ENCODE results near the gene SLC25A10. TPM values are rescaled to one million over a fixed set of nuclear protein-coding genes. Genes with fewer than 3 reads are reported as not detected.

SLC25A10 gene
- total RNA-seq, 1 experiment from 2014 or later: 117 TPM

GRCh38 chr17:81696218-81696941 is 15.7 kb upstream of the SLC25A10 start:
- Histone ChIP-seq H3K4me2 (ENCODE audit: low read length) (no peak overlapping the region), H3K4me1 (ENCODE audit: insufficient read depth, low read length) (peaks cover 8% of the 10 kb centered on the region), H3K36me3 (ENCODE audit: low read depth, low read length) (peaks cover 72% of the 10 kb centered on the region), H3K9me2 (replicated peaks; ENCODE audit: low read length) (no peaks in the 10 kb centered on the region), H4K20me1 (ENCODE audit: low read length) (peaks cover 5% of the 10 kb centered on the region; the same call in 1 of the 2 replicates), H3K27me3 (ENCODE audit: low read length) (no peaks in the 10 kb centered on the region), H2AFZ (ENCODE audit: low read length) (no peak overlapping the region), H3K79me2 (ENCODE audit: low read length) (peaks cover 50% of the 10 kb centered on the region), H3K9me3 (ENCODE audit: low read length) (no peaks in the 10 kb centered on the region), H3K4me3 (ENCODE audit: low read length) (no peak overlapping the region), H3F3A (ENCODE audit: low read length, unreplicated experiment) (peaks cover 3% of the 10 kb centered on the region), H3K9ac (ENCODE audit: low read length) (no peak overlapping the region), H3K27ac (ENCODE audit: low read length) (no peak overlapping the region)
- no peak for ATAC-seq
- DNase-seq: no peak
- CTCF ChIA-PET: no interaction called here
- POLR2A ChIA-PET (ENCODE audit: unreplicated experiment): no interaction called here
- intact Hi-C loops (cut with micrococcal nuclease): no loop called here
- TF ChIP-seq EZH2 (IDR thresholded peaks at IDR 0.05; ENCODE audit: low read length, unreplicated experiment) (no peak), CTCF (conservative IDR thresholded peaks at IDR 0.05; ENCODE audit: low read depth, low read length) (no peak), EZH2phosphoT487 (IDR thresholded peaks at IDR 0.05; ENCODE audit: borderline replicate concordance, low read length) (no peak)
- TSS peak; percentile 27 for BruUV-seq (replicated peaks)

GRCh38 chr17:81697261-81698044 is 14.6 kb upstream of the SLC25A10 start:
- BruUV-seq (replicated peaks): no TSS peak
- ATAC-seq: no peak
- no peak for DNase-seq
- peaks cover 16% of the 10 kb centered on the region for H3K4me1 ChIP-seq (ENCODE audit: insufficient read depth, low read length)
- ChIA-PET POLR2A (ENCODE audit: unreplicated experiment) (interaction anchor here (0.6 kb wide), 1 partner anchor 15 kb away, joined by 3 read pairs; no protein-coding TSS in a partner anchor), CTCF (no interaction called here)
- intact Hi-C loops (cut with micrococcal nuclease): no loop called here
- H3K4me3 ChIP-seq (ENCODE audit: low read length): no peak overlapping the region
- H3F3A ChIP-seq (ENCODE audit: low read length, unreplicated experiment): peaks cover 3% of the 10 kb centered on the region
- no peak overlapping the region for H2AFZ ChIP-seq (ENCODE audit: low read length)
- H3K4me2 ChIP-seq (ENCODE audit: low read length): no peak overlapping the region
- H3K9me2 ChIP-seq (replicated peaks; ENCODE audit: low read length): no peaks in the 10 kb centered on the region
- peaks cover 62% of the 10 kb centered on the region for H3K36me3 ChIP-seq (ENCODE audit: low read depth, low read length)
- no peak overlapping the region for H3K9ac ChIP-seq (ENCODE audit: low read length)
- no peak overlapping the region for H3K27ac ChIP-seq (ENCODE audit: low read length)
- H3K27me3 ChIP-seq (ENCODE audit: low read length): no peaks in the 10 kb centered on the region
- H3K79me2 ChIP-seq (ENCODE audit: low read length): peaks cover 61% of the 10 kb centered on the region
- TF ChIP-seq EZH2 (IDR thresholded peaks at IDR 0.05; ENCODE audit: low read length, unreplicated experiment) (no peak), EZH2phosphoT487 (IDR thresholded peaks at IDR 0.05; ENCODE audit: borderline replicate concordance, low read length) (no peak), CTCF (conservative IDR thresholded peaks at IDR 0.05; ENCODE audit: low read depth, low read length) (no peak)
- H3K9me3 ChIP-seq (ENCODE audit: low read length): no peaks in the 10 kb centered on the region
- peaks cover 10% of the 10 kb centered on the region; the same call in 1 of the 2 replicates for H4K20me1 ChIP-seq (ENCODE audit: low read length)

Measured in PC-3 (cell line).